HEK293 (cell line): Measurements from ENCODE around the gene SRP14.

ENCODE experiments used
- CTCF ChIP-seq: fragments of 450-650 bp; formaldehyde crosslinking; IDR thresholded peaks from 2 replicates; pipeline ENCODE4 v1.5.1; 2016; ENCODE audit warnings: missing biosample characterization, missing genetic modification characterization
- SP2 ChIP-seq: fragments of 450-650 bp; formaldehyde crosslinking; IDR thresholded peaks from 2 replicates; pipeline ENCODE4 v1.5.1; 2016; ENCODE audit warnings: missing biosample characterization, missing genetic modification characterization
- ZBTB7A ChIP-seq: fragments of 450-650 bp; formaldehyde crosslinking; IDR thresholded peaks from 2 replicates; pipeline ENCODE4 v1.5.1; 2016; ENCODE audit warnings: low read depth, missing biosample characterization, missing genetic modification characterization
- ZFP3 ChIP-seq: fragments of 450-650 bp; formaldehyde crosslinking; IDR thresholded peaks from 2 replicates; pipeline ENCODE4 v1.5.1; 2016; ENCODE audit warnings: low read depth, missing biosample characterization, missing genetic modification characterization
- ZNF10 ChIP-seq: fragments of 450-650 bp; formaldehyde crosslinking; IDR thresholded peaks from 2 replicates; pipeline ENCODE4 v1.5.1; 2017; ENCODE audit warnings: missing biosample characterization, missing genetic modification characterization
- ZNF184 ChIP-seq: fragments of 450-650 bp; IDR thresholded peaks from 2 replicates; pipeline ENCODE4 v1.5.1; 2018; ENCODE audit warnings: missing biosample characterization, mild to moderate bottlenecking, missing genetic modification characterization
- ZNF26 ChIP-seq: fragments of 450-650 bp; formaldehyde crosslinking; IDR thresholded peaks from 2 replicates; pipeline ENCODE4 v1.5.1; 2016; ENCODE audit warnings: missing biosample characterization, missing genetic modification characterization
- ZNF324 ChIP-seq: fragments of 450-650 bp; formaldehyde crosslinking; IDR thresholded peaks from 2 replicates; pipeline ENCODE4 v1.5.1; 2016; ENCODE audit warnings: missing biosample characterization, missing genetic modification characterization
- ZNF423 ChIP-seq: fragments of 450-650 bp; formaldehyde crosslinking; IDR thresholded peaks from 2 replicates; pipeline ENCODE4 v1.5.1; 2016; ENCODE audit warnings: missing biosample characterization, missing genetic modification characterization
- TF ChIP-seq, protein P1 (sequence below): fragments of 450-650 bp; IDR thresholded peaks from 2 replicates; pipeline ENCODE4 v1.5.1; 2018; ENCODE audit warnings: missing biosample characterization, missing genetic modification characterization
- TF ChIP-seq, protein P2 (sequence below): fragments of 450-650 bp; formaldehyde crosslinking; IDR thresholded peaks from 2 replicates; pipeline ENCODE4 v1.5.1; 2016; ENCODE audit warnings: missing biosample characterization, missing genetic modification characterization

DNA sequence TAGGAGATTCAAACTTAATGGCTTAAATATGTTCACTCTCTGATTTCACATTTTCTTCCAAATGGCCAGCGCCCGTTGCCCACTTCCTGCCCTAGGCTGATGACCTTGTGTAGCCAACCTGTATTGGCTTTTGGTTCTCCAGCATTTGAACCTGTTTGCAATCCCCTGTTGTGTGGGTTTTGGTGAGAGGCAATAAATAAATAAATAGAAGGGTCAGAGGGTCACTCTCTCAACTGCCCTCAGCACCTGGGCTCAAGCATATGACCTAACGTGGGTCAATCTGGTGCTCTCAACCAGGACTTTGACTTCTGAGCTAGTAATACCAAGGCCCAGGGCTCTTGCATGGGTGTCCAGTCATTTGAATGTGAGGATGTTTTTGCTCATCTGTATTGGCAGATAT, 1.8 kb upstream of the SRP14 start:
- TF ChIP-seq CTCF (tag by site-specific recombination) (no peak), ZNF324 (tag by site-specific recombination) (no peak), ZNF10 (no peak), ZNF423 (tag by site-specific recombination) (no peak), SP2 (tag by site-specific recombination) (no peak), ZNF26 (tag by site-specific recombination) (no peak), ZNF184 (no peak), ZFP3 (tag by site-specific recombination) (no peak), ZBTB7A (tag by site-specific recombination) (no peak)
- TF ChIP-seq, protein P1, sequence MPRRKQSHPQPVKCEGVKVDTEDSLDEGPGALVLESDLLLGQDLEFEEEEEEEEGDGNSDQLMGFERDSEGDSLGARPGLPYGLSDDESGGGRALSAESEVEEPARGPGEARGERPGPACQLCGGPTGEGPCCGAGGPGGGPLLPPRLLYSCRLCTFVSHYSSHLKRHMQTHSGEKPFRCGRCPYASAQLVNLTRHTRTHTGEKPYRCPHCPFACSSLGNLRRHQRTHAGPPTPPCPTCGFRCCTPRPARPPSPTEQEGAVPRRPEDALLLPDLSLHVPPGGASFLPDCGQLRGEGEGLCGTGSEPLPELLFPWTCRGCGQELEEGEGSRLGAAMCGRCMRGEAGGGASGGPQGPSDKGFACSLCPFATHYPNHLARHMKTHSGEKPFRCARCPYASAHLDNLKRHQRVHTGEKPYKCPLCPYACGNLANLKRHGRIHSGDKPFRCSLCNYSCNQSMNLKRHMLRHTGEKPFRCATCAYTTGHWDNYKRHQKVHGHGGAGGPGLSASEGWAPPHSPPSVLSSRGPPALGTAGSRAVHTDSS = no peak
- TF ChIP-seq, protein P2, sequence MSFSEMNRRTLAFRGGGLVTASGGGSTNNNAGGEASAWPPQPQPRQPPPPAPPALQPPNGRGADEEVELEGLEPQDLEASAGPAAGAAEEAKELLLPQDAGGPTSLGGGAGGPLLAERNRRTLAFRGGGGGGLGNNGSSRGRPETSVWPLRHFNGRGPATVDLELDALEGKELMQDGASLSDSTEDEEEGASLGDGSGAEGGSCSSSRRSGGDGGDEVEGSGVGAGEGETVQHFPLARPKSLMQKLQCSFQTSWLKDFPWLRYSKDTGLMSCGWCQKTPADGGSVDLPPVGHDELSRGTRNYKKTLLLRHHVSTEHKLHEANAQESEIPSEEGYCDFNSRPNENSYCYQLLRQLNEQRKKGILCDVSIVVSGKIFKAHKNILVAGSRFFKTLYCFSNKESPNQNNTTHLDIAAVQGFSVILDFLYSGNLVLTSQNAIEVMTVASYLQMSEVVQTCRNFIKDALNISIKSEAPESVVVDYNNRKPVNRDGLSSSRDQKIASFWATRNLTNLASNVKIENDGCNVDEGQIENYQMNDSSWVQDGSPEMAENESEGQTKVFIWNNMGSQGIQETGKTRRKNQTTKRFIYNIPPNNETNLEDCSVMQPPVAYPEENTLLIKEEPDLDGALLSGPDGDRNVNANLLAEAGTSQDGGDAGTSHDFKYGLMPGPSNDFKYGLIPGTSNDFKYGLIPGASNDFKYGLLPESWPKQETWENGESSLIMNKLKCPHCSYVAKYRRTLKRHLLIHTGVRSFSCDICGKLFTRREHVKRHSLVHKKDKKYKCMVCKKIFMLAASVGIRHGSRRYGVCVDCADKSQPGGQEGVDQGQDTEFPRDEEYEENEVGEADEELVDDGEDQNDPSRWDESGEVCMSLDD (tag by site-specific recombination) = no peak
